ENCODE measurements around the gene LAMC3.
"Not testable (repeated sequence)": the region's sequence is repeated elsewhere in the genome, so short reads cannot be mapped to it uniquely, and the experiment has no call there.

Gene LAMC3

DNA sequence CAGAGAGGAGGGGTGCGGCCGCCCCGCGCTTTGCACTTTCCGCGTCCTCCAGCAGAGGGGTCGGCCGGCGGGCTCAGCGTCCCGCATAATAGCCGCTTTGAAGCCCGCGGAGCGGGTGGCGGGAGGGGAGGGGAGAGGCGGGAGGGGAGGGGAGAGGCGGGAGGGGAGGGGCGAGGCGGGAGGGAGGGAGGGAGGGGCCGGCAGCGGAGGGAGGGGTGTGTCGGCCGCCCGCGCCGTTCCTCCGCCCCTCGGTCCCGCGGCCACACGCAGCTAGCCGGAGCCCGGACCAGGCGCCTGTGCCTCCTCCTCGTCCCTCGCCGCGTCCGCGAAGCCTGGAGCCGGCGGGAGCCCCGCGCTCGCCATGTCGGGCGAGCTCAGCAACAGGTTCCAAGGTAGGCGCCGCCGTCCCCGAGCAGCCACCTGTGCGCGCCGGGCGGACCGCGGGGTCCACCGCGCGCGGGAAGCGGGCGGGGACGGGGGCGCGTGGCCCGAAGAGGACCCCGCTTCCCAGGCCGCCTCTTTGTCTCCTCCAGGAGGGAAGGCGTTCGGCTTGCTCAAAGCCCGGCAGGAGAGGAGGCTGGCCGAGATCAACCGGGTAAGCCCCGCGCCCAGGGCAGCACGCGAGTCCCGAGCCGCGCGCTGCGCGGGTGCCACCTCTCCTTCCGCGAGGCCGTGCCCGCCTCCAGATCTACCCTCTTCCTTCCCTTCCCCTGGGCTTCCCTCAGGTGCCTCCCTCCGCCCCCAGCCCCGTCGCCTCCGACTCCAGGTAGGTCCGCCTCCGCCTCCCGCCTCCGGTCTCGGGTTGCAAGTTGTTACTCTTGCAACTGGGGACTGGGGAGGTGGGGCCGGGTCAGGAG, 87.5 kb downstream of the LAMC3 start, which contains the start of gene AIF1L:
AIF1L (plus strand) TSS at position 263 of the 857 bp plus-strand sequence; CDS start at position 362, 99 bp downstream.
- DNase-seq (ENCODE audit: extremely low read depth, low read depth) = no peak
- TF ChIP-seq, protein P1, sequence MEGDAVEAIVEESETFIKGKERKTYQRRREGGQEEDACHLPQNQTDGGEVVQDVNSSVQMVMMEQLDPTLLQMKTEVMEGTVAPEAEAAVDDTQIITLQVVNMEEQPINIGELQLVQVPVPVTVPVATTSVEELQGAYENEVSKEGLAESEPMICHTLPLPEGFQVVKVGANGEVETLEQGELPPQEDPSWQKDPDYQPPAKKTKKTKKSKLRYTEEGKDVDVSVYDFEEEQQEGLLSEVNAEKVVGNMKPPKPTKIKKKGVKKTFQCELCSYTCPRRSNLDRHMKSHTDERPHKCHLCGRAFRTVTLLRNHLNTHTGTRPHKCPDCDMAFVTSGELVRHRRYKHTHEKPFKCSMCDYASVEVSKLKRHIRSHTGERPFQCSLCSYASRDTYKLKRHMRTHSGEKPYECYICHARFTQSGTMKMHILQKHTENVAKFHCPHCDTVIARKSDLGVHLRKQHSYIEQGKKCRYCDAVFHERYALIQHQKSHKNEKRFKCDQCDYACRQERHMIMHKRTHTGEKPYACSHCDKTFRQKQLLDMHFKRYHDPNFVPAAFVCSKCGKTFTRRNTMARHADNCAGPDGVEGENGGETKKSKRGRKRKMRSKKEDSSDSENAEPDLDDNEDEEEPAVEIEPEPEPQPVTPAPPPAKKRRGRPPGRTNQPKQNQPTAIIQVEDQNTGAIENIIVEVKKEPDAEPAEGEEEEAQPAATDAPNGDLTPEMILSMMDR (IDR thresholded peaks at IDR 0.05; ENCODE audit: low read depth, low read length, missing control alignments) = no peak
- peak within 1 kb of the TSS; percentile 41 for H3K4me3 ChIP-seq (replicated peaks; ENCODE audit: low read depth, low read length)

DNA sequence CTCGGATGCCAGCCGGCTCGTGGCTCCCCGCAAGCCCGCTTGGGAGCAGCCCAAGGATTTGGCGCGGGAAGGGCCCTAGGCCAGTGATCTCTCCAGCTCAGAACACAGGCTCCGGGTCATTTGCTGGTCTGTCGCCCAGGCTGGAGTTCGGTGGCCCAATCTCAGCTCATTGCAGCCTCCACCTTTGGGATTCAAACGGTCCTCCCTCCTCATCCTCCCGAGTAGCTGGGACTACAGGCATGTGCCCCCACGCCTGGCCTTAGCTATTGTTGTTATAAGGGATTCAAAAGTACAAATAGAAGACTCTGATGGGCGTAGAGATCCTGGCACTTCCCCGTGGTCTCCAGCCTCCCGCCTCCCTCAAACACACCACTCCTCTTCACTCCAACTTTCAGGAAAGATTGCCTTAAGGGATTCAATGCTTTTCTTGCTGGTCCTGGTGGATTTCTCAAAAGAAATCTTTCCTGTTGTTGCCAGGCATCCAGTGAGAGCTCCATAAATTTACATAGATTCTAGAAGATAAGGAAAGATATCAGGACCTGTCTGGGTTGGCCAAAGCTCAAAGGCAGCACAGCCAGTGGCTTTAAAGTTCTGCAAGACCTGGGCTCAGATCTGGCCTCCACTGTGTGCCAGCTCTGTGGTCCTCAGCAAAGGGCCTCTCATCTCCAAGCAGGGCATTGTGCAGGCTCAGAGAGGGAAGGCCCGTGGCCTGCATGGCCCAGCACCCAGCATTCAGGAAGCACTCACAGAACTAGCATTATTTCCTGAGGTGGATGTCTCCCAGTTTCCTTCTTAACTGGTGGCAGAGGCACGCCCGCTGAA, 88.4 kb downstream of the LAMC3 start:
- peak overlapping the region; percentile 41 for H3K4me3 ChIP-seq (replicated peaks; ENCODE audit: low read depth, low read length)
- TF ChIP-seq, protein P1 (IDR thresholded peaks at IDR 0.05; ENCODE audit: low read depth, low read length, missing control alignments) = no peak
- DNase-seq (ENCODE audit: extremely low read depth, low read depth) = no peak

DNA sequence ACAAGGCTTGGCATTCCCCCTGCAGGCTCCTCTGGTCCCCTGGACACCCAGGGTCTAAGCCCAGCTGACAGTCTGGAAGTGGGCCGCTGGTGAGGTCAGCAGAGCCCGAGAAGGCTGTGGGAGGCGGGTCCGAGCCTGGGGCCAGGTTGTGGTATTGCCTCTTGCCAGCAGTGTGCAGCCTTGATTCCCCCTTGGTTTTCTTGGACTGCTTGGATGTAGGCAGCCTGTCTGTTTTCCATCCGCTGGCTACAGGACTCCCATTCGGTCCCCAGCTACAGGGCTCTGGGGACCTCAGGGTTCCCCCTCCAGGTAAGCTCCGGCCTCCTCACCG, 88.9 kb downstream of the LAMC3 start:
- no peak for DNase-seq (ENCODE audit: extremely low read depth, low read depth)
- TF ChIP-seq, protein P1 (IDR thresholded peaks at IDR 0.05; ENCODE audit: low read depth, low read length, missing control alignments) = no peak
- H3K4me3 ChIP-seq (replicated peaks; ENCODE audit: low read depth, low read length) = no peak overlapping the region

DNA sequence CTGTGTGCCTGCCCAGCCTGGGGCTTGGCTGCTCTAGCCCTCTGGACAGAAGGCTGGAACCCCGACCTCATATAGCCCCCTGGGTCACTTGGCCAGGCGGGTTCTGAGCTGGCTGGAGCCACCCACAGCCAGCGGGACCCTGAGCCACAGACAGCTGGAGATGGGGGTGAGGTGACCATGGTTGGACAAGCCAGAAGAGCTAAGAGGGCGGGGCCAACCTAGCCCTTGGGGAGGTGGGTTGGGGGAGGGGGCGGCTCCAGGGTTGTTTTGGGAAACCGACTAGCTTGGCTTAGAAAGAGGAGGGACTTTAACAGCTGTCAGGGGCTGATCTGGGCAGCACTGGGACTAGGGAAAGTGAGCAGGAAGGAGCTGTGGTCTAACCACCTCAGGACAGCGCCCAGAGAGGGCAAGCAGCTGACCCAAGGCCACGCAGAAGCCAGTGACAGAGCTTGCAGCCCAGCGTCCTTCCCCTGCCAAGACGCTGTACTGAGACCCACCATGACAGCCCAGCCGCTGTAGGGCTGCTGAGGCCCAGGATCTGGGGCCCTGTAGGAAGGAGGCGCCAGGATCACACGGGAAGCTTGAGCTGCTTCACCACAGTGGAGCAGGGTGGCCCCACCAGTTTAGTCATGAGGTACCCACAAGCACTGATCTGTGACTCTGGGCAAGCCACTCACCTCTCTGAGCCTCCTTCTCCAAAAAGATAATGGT, 89.6 kb downstream of the LAMC3 start:
- TF ChIP-seq, protein P1 (IDR thresholded peaks at IDR 0.05; ENCODE audit: low read depth, low read length, missing control alignments) = no peak
- H3K4me3 ChIP-seq (replicated peaks; ENCODE audit: low read depth, low read length) = no peak overlapping the region
- DNase-seq (ENCODE audit: extremely low read depth, low read depth) = no peak

DNA sequence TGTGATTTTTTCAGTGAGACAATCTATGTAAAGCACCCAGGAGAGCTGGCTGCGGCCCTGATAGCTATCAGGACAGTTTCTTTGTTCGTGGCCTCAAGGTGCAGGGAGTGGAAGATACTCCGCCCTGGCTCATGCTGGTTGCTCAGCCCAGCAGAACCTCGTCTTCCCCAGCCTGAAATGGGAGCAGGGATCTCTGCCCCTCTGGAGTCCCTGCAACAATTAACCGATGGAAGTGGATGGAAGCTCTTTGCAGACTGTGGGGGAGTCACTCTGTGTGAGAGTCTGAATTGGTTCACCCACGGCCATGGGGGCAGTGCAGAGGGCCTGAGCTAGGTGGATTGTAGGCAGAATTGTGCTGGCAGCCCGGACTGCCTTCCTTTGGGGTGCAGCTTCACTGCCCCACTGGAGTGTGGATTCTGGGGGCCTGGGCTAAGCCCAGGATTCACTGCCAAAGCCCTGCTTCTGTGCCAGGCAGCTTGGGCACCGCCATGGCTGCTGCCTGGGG, 90.2 kb downstream of the LAMC3 start:
- TF ChIP-seq, protein P1 (IDR thresholded peaks at IDR 0.05; ENCODE audit: low read depth, low read length, missing control alignments) = no peak
- H3K4me3 ChIP-seq (replicated peaks; ENCODE audit: low read depth, low read length) = no peak overlapping the region
- no peak for DNase-seq (ENCODE audit: extremely low read depth, low read depth)

DNA sequence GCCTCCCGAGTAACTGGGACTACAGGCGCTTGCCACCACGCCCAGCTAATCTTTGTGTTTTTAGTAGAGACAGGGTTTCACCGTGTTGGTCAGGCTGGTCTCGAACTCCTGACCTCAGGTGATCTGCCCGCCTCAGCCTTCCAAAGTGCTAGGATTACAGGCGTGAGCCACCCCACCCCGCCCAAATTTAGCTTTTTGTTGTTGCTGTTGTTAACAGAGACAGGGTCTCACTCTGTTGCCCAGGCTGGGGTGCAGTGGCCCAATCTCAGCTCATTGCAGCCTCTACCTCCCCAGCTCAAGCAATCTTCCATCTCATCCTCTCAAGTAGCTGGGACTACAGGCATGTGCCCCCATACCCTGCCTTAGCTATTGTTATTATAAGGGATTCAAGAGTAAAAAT, 90.9 kb downstream of the LAMC3 start:
- not testable (repeated sequence) for H3K4me3 ChIP-seq (replicated peaks; ENCODE audit: low read depth, low read length); DNase-seq (ENCODE audit: extremely low read depth, low read depth)

Data from HFF-Myc (cell line).